Measurements from ENCODE around the gene MAGEB1. TPM values are rescaled to one million over a fixed set of nuclear protein-coding genes. Genes with fewer than 3 reads are reported as not detected.

The MAGEB1 gene
- total and polyA plus RNA-seq, 2 experiments from 2014 or later = 0.15 TPM; not detected in 1

DNA sequence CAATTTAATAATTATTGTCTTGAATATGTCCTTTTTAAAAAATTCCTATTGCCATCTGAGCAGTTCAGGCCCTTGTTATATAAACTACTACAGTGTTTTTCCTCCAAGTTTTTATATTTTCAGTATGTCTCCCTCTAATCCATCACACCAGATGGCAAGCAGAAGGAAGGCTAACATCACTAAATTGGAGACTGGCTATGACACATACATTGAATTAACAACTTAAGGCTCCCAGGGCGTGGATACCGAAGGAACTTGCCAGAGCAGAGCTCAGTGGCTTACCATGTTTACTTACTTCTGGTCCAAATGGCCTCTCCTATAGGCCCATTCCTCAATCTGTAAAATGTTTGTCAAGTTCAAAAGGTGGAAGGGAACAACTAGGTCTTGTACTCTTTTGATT is 13.0 kb downstream of the MAGEB1 start (continued):
- TF ChIP-seq EZH2phosphoT487 (IDR thresholded peaks at IDR 0.05; ENCODE audit: unreplicated experiment) = no peak
- TF ChIP-seq ZNF114 (CRISPR knock-in tag; IDR thresholded peaks at IDR 0.05) = no peak

DNA sequence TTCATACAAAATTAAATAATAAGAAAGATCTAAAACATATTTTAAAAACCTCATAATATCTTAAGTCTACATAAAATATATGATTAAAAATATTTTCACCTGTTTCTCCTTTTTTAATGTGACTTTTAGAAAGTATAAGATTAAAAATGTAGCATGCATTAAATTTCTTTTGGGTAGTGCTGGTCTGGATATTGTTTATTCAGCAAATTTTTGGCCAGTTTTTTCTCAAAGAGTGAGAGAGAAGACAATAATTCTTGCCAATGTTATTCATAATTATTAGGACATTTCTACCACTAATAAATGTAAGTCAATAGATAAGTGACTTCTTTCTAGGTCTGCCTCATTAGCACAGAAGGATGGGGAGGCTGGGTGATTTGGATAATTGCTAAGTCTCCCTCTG is 14.1 kb downstream of the MAGEB1 start:
- Mint-ChIP-seq H3K27me3 (ENCODE audit: insufficient read depth, low read depth, poor library complexity) (no peaks in the 10 kb centered on the region), H3K4me3 (no peak overlapping the region), H3K27ac (no peak overlapping the region), H3K36me3 (ENCODE audit: low read depth) (peaks cover 12% of the 10 kb centered on the region), H3K4me1 (no peaks in the 10 kb centered on the region), H3K9me3 (peaks cover 19% of the 10 kb centered on the region)
- Histone ChIP-seq H3K4me2 (no peak overlapping the region), H3K4me1 (ENCODE audit: insufficient read depth) (no peaks in the 10 kb centered on the region), H3K9me2 (ENCODE audit: insufficient read depth) (no peaks in the 10 kb centered on the region), H3K79me2 (replicated peaks; ENCODE audit: insufficient read depth) (no peaks in the 10 kb centered on the region), H3K27me3 (ENCODE audit: insufficient read depth) (no peaks in the 10 kb centered on the region), H4K20me1 (replicated peaks; ENCODE audit: insufficient read depth) (no peaks in the 10 kb centered on the region), H3K36me3 (ENCODE audit: insufficient read depth) (no peaks in the 10 kb centered on the region), H3K4me3 (no peak overlapping the region), H3K27ac (ENCODE audit: low read depth) (no peak overlapping the region), H2AFZ (no peak overlapping the region), H3F3A (replicated peaks; ENCODE audit: low read depth) (no peaks in the 10 kb centered on the region)
- ATAC-seq = no peak
- TF ChIP-seq CTCF (conservative IDR thresholded peaks at IDR 0.05; ENCODE audit: low read depth in 2 of 2) (no peak), ZNF114 (CRISPR knock-in tag; IDR thresholded peaks at IDR 0.05) (no peak)
- DNase-seq (ENCODE audit: low spot score) = no peak

- Histone ChIP-seq H3K9me2 (ENCODE audit: insufficient read depth) (no peaks in the 10 kb centered on the region), H3K4me1 (ENCODE audit: insufficient read depth) (no peaks in the 10 kb centered on the region), H2AFZ (no peak overlapping the region), H3K79me2 (replicated peaks; ENCODE audit: insufficient read depth) (no peaks in the 10 kb centered on the region), H3K4me2 (no peak overlapping the region), H3K36me3 (ENCODE audit: insufficient read depth) (no peaks in the 10 kb centered on the region), H3K4me3 (no peak overlapping the region), H4K20me1 (replicated peaks; ENCODE audit: insufficient read depth) (no peaks in the 10 kb centered on the region), H3K27ac (ENCODE audit: low read depth) (no peak overlapping the region), H3F3A (replicated peaks; ENCODE audit: low read depth) (no peaks in the 10 kb centered on the region), H3K27me3 (ENCODE audit: insufficient read depth) (no peaks in the 10 kb centered on the region)
- H3K4me3 Mint-ChIP-seq = no peak overlapping the region
- H3K9me3 Mint-ChIP-seq = peaks cover 4% of the 10 kb centered on the region; the same call in 2 of the 3 replicates
- H3K36me3 Mint-ChIP-seq (ENCODE audit: low read depth) = no peaks in the 10 kb centered on the region; the same call in 2 of the 3 replicates
- no peaks in the 10 kb centered on the region for H3K27me3 Mint-ChIP-seq (ENCODE audit: insufficient read depth, low read depth, poor library complexity)
- ATAC-seq (no peak), DNase-seq (ENCODE audit: low spot score) (no peak)
- H3K4me1 Mint-ChIP-seq = no peaks in the 10 kb centered on the region
- H3K27ac Mint-ChIP-seq = no peak overlapping the region
- TF ChIP-seq, protein P1, sequence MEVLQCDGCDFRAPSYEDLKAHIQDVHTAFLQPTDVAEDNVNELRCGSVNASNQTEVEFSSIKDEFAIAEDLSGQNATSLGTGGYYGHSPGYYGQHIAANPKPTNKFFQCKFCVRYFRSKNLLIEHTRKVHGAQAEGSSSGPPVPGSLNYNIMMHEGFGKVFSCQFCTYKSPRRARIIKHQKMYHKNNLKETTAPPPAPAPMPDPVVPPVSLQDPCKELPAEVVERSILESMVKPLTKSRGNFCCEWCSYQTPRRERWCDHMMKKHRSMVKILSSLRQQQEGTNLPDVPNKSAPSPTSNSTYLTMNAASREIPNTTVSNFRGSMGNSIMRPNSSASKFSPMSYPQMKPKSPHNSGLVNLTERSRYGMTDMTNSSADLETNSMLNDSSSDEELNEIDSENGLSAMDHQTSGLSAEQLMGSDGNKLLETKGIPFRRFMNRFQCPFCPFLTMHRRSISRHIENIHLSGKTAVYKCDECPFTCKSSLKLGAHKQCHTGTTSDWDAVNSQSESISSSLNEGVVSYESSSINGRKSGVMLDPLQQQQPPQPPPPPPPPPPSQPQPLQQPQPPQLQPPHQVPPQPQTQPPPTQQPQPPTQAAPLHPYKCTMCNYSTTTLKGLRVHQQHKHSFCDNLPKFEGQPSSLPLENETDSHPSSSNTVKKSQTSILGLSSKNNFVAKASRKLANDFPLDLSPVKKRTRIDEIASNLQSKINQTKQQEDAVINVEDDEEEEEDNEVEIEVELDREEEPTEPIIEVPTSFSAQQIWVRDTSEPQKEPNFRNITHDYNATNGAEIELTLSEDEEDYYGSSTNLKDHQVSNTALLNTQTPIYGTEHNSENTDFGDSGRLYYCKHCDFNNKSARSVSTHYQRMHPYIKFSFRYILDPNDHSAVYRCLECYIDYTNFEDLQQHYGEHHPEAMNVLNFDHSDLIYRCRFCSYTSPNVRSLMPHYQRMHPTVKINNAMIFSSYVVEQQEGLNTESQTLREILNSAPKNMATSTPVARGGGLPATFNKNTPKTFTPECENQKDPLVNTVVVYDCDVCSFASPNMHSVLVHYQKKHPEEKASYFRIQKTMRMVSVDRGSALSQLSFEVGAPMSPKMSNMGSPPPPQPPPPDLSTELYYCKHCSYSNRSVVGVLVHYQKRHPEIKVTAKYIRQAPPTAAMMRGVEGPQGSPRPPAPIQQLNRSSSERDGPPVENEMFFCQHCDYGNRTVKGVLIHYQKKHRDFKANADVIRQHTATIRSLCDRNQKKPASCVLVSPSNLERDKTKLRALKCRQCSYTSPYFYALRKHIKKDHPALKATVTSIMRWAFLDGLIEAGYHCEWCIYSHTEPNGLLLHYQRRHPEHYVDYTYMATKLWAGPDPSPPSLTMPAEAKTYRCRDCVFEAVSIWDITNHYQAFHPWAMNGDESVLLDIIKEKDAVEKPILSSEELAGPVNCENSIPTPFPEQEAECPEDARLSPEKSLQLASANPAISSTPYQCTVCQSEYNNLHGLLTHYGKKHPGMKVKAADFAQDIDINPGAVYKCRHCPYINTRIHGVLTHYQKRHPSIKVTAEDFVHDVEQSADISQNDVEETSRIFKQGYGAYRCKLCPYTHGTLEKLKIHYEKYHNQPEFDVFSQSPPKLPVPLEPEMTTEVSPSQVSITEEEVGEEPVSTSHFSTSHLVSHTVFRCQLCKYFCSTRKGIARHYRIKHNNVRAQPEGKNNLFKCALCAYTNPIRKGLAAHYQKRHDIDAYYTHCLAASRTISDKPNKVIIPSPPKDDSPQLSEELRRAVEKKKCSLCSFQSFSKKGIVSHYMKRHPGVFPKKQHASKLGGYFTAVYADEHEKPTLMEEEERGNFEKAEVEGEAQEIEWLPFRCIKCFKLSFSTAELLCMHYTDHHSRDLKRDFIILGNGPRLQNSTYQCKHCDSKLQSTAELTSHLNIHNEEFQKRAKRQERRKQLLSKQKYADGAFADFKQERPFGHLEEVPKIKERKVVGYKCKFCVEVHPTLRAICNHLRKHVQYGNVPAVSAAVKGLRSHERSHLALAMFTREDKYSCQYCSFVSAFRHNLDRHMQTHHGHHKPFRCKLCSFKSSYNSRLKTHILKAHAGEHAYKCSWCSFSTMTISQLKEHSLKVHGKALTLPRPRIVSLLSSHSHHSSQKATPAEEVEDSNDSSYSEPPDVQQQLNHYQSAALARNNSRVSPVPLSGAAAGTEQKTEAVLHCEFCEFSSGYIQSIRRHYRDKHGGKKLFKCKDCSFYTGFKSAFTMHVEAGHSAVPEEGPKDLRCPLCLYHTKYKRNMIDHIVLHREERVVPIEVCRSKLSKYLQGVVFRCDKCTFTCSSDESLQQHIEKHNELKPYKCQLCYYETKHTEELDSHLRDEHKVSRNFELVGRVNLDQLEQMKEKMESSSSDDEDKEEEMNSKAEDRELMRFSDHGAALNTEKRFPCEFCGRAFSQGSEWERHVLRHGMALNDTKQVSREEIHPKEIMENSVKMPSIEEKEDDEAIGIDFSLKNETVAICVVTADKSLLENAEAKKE (CRISPR knock-in tag; IDR thresholded peaks at IDR 0.05) = no peak
- TF ChIP-seq ETS1 (IDR thresholded peaks at IDR 0.05) (no peak), ZNF114 (CRISPR knock-in tag; IDR thresholded peaks at IDR 0.05) (no peak), STAT1 (IDR thresholded peaks at IDR 0.05; ENCODE audit: unreplicated experiment) (no peak), EZH2phosphoT487 (IDR thresholded peaks at IDR 0.05; ENCODE audit: unreplicated experiment) (no peak), POLR2AphosphoS5 (IDR thresholded peaks at IDR 0.05; ENCODE audit: low read depth) (no peak), EZH2 (IDR thresholded peaks at IDR 0.05; ENCODE audit: low read depth, unreplicated experiment) (no peak), CTCF (conservative IDR thresholded peaks at IDR 0.05; ENCODE audit: low read depth in 2 of 2) (no peak)
These were observed 15.8 kb downstream of the MAGEB1 start for GRCh38 chrX:30262763-30263162.

All from GM23338 (cell line).